Fibroblast of villous mesenchyme (primary cell): ENCODE data around the gene ZNF76. TPM values are rescaled to one million over a fixed set of nuclear protein-coding genes. Genes with fewer than 3 reads are reported as not detected.

Source experiments
- DNase-seq: peaks from one replicate; pipeline ENCODE4 v3.0.0-alpha.2; 2010; ENCODE audit warnings: low read depth
- H3K4me3 ChIP-seq: 2 replicates; pipeline ENCODE4 v1.5.1; 2011; ENCODE audit warnings: low read depth, mild to moderate bottlenecking, low read length
- total RNA-seq: library from RNA; depleted of rRNA; stranded (reverse); fragments of >200 nt; gene quantifications from 2 replicates; pipeline ENCODE4 v1.2.3, GENCODE V29; 2012
- TF ChIP-seq, protein P1 (sequence below): IDR thresholded peaks from 2 replicates; pipeline ENCODE4 v1.5.1; 2012; ENCODE audit warnings: low read depth, mild to moderate bottlenecking, low read length; ENCODE audit not compliant: insufficient read depth

The ZNF76 gene
- total RNA-seq, 1 donor = 14.2 TPM

DNA sequence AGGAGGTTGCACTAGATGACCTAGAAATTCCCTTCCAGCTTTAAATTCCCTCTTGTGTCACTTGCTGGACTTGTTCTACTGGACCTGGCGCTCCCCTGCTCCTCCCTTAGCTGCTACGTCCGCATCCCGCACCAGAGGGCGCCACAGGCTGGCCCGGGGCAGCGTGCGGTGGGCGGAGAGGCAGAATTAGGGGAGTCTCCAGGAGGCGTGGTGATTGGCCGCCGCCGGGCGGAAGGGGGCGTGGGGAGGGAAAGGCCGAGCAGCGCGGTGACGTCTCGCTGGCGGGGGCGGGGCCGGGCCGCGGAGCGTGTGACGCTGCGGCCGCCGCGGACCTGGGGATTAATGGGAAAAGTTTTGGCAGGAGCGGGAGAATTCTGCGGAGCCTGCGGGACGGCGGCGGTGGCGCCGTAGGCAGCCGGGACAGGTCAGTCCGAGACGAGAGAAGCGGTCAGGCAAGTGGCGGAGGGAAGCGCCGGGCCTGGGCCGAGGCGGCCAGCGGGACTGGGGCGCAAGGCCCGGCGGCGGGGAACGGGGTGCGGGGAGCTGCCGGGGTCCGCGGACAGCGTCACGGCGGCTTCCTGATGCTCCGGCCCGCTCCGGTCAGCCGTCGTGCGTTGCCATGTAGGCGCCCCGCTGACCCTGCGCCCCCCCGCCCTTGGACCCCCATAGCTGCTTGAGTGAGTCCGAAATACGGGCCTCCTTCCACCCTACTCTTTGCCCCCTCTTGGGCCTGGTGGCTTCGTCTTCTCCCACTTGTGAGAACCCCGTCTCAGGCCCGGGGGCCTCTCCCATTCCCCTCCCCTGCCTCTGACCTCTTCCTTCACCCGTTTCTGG, 82.9 kb downstream of the ZNF76 start, which contains the start of gene PPARD:
Gene PPARD (plus strand): TSS at position 301 of the 834 bp plus-strand sequence. CDS start 68,530 bp downstream, outside the sequence.
- DNase-seq = peak; percentile 96
- TF ChIP-seq, protein P1, sequence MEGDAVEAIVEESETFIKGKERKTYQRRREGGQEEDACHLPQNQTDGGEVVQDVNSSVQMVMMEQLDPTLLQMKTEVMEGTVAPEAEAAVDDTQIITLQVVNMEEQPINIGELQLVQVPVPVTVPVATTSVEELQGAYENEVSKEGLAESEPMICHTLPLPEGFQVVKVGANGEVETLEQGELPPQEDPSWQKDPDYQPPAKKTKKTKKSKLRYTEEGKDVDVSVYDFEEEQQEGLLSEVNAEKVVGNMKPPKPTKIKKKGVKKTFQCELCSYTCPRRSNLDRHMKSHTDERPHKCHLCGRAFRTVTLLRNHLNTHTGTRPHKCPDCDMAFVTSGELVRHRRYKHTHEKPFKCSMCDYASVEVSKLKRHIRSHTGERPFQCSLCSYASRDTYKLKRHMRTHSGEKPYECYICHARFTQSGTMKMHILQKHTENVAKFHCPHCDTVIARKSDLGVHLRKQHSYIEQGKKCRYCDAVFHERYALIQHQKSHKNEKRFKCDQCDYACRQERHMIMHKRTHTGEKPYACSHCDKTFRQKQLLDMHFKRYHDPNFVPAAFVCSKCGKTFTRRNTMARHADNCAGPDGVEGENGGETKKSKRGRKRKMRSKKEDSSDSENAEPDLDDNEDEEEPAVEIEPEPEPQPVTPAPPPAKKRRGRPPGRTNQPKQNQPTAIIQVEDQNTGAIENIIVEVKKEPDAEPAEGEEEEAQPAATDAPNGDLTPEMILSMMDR = peak; percentile 99
- peak within 1 kb of the TSS; percentile 78 for H3K4me3 ChIP-seq

DNA sequence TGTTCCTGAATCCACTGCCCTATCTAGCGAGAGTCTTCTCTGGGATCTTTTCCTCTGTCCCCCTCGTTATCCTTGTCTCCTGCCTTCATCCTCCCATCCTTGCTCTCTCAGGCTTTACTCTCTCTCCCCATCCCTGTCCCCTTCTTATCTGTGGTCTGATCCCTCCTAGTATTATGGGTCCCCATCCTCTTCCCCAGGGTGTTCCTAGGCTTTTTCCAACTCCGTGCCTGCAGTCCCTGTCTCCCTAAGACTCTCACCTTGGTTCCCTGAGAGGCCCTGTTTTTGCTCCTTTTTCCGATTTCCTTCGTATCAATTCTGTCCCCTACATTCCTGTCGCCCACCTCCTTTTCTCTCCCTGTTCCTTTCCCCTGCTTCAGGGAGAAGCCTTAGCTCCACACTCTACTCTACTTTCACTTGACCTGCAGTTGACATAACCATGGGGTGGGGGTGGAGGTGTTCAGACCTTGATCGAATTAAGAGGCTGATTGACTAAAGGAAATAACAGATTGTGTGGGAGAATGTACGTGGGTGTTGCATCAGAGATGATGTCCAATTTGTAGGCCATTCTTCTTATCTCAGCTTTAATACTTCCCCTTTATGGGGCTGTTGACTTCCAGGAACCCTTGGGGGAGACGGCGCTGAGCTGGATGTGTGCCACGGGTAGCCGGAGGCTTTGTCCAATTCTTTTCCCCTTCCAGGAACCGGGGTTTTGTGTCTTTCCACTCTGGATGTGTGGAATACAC, 83.7 kb downstream of the ZNF76 start:
- H3K4me3 ChIP-seq = peak overlapping the region; percentile 78
- TF ChIP-seq, protein P1 = no peak
- peak; percentile 72 for DNase-seq

DNA sequence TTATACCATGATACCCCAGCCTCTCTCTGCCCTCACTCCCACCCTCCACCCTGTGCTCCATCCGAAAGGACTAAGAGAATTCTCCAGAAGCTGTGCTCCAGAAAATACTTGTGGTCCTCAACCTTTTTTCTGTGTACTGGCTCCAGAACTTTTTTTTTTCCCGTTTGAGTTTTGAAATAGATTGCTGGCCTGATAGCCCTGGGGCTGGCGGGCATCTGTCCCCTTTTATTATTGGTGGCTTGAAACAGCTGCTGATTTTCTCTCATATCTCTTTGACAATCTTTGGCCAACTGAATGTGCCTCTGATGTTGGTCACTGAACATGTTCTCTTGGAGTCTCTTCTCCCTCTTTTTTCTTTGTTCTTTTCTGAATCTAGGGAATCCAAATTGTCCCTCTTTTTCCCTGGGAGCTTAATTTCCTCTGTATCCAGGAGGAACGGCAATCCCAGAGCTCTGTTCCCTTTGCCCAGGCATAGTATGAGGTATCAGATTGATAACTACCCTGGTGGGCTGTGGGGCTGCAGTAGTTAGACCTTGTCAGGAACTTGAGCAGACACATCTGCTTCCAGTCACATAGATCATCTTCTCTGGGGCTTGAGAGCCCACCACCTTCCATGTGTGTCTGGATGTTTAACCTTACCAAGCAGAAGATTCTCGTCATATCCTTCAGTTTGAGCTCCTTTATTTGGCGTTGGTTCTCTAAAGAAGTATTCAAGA, 84.5 kb downstream of the ZNF76 start:
- peak overlapping the region; percentile 78 for H3K4me3 ChIP-seq
- DNase-seq = no peak
- TF ChIP-seq, protein P1 = no peak

Other genes starting within 250 kb of the ZNF76 start
- 0.32 TPM in 1 of 2 replicates, not detected in the other for gene TCP11, start 118.4 kb upstream of the ZNF76 start, total RNA-seq
- gene SCUBE3, start 45.8 kb upstream of the ZNF76 start, total RNA-seq = 10.0 and 26.8 TPM in 2 replicates
- 0.32 and 1.3 TPM in 2 replicates for gene DEF6, start 38.1 kb downstream of the ZNF76 start, total RNA-seq
- gene PPARD, start 82.8 kb downstream of the ZNF76 start, total RNA-seq = 8.2 and 8.7 TPM in 2 replicates
- 4.5 and 6.5 TPM in 2 replicates for gene FANCE, start 192.6 kb downstream of the ZNF76 start, total RNA-seq
- gene RPL10A, start 208.7 kb downstream of the ZNF76 start, total RNA-seq = 1,513 and 2,144 TPM in 2 replicates
- 23.7 and 27.1 TPM in 2 replicates for gene TEAD3, start 237.3 kb downstream of the ZNF76 start, total RNA-seq